ENCODE data around the gene MAD1L1.
"Not testable (repeated sequence)": the region's sequence is repeated elsewhere in the genome, so short reads cannot be mapped to it uniquely, and the experiment has no call there.

Gene MAD1L1

DNA sequence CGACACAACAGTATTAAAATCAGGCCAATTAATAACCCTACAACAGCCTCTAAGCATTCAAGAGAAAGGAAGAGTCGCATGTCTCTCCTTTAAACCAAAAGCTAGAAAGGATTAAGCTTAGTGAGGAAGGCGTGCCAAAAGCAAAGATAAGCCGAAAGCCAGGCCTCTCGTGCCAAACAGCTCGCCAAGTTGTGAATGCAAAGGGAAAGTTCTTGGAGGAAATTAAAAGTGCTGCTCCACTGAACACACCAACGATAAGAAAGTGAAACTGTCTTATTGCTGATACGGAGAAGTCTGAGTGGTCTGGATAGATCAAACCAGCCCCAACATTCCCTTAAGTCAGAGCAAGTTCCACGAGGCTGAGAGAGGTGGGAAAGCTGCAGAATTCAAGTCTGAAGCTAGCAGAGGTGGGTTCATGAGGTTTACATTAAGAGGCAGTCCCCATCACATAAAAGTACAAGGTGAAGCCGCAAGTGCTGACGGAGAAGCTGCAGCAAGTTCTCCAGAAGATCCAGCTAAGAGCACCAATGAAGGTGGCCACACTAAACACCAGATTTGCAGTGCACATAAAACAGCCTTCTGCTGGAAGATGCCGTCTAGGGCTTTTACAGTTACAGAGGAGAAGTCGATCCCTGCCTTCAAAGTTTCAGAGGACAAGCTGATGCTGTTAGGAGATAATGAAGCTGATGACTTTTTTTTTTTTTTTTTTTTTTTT is 194.8 kb downstream of the MAD1L1 start:
- no peak for DNase-seq

DNA sequence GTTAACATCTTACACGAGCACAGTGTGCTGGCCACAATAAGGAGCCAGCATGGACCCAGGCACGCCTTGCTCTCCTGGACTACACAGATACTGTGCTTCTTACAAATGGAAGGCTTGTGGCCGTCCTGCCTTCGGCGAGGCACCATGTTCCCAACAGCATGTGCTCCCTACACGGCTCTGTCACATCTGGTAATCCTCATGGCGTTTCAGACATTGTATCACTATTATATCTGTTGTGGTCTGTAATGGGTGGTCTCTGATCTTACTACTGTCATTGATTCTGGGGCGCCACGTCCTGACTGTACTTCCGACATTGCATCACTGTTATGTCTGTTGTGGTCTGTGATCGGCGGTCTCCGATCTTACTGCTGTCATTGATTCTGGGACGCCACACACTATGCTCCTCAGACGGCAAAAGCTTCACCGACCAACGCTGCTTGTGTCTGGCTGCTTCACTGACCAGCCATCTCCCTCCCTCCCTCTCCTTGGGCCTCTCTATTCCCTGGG is 195.4 kb downstream of the MAD1L1 start:
- no peak for DNase-seq

GRCh38 chr7:2036786-2037185 is 196.0 kb downstream of the MAD1L1 start:
- no peak for DNase-seq

- not testable (repeated sequence) for DNase-seq
Measured at GRCh38 chr7:2036201-2036600, 196.5 kb downstream of the MAD1L1 start.

DNA sequence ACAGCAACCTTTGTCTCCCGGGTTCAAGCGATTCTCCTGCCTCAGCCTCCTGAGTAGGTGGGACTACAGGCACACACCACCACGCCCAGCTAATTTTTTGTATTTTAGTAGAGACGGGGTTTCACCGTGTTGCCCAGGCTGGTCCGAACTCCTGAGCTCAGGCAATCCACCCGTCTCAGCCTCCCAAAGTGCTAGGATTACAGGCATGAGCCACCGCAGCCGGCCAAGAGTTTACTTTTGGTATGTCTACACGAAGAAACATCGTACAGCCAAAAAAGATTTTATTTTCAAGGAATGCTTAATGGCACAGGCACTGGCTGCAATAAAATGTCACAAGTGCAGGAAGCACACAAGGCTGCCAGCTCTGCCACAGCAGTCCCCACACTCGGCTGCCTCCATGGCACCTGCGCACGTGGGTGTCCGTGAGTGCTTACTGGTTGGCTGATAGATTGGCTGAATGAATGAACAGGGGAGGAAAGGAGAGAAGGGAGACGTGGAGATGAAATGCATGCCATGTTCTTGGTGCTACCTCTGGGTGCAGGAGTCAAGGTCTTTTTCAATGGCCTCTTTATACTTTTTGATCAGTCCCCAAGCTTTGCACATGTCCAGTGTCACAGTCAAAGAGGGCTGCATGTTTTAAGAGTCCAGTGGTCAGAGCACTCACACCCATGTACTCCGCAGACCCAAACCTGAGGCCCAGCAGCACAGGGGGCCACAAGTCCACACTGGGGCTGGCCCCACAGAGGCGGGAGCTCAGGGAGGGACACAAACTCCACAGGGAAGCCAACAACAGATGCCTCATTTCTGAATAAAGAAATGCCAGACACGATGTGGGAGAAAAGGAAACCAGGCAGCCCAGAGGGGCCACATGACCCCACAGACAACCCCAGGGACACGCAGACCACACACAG is 198.2 kb downstream of the MAD1L1 start:
- DNase-seq: no peak

DNA sequence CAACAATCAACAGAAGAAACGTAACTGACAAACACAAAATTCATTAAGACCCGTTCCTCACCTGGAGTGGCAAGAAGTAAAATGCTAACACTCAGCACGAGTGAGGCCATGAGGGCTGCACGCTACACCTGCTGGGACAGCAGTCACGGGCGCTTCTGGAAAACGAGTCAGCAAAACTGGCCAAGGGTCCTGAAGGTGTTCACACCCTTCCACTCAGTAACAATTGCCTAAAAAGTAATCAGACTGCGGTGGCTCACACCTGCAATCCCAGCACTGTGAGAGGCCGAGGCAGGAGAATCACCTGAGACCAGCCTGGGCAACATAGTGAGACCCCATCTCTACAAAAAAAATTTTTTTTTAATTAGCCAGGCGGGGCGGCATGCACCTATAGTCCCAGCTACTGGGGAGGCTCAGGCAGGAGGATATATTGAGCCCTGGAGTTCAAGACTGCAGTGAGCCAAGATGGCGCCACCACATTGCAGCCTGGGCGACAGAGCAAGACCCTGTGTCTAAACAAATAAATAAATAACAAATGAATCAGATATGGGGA is 199.1 kb downstream of the MAD1L1 start:
- DNase-seq: no peak

DNA sequence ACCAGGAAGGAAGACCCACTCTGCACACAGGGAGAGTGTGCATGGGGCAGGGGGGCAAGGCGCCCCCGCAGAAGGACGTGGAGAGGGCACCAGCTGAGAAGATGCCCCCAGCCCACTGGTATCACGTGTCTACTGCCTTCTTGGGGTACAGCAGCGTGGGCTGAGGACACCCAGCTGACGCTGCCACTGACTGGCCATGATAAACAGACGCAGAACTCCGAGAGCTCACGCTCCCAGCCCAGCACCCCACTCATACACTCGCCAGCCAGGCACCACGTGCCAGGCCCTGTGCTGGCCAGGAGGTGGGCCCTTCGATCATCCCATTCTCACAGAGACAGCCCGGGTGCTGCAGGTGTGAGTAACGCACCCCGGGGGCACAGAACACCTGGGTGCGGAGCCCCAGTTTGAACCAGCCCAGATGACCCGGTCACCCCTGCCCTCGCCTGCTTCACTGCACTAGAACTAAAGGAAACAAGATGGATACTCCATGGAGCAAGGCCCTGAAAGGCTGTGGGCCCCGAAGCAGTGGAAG is 199.8 kb downstream of the MAD1L1 start:
- DNase-seq: no peak

DNA sequence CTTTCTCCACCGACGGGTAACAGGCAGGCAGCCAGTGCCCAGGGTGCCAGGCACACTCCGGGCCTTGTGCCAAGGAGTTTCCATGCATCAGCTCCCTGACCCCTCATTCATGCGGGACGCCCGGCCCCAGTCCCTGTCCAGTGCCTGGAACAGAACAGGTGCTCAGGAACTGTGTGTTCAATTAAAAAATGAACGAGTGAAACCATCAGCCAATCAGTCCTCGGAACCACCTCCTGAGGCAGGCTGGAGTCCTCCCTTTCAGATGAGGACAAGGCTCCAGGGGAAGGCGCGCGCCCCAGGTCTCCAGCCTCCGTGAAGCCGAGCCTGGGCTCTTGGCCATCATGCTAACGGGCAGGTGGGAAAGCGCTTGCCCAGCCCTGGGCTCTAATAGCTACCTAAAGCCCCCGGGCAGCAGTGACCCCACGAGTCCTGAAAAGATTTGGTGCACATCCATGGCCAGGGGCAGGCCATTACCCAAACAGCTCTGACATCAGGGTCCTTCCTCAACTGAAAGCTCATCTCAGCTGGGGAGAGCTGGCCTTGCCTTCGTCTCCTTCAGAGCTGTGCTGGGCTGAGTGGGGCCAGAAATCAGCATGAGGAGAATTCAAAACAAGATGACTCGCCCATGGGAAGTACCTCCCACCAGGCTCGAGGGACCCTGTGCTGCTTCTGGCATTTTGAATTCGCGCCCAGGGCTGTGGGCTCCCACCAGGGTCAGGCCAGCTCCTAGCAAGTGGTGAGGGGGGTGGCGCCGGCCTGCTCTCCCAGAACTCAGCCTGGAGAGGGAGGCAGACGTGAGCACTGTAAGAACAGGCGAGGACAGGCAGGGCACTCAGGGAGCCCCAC is 200.5 kb downstream of the MAD1L1 start:
- no peak for DNase-seq

DNA sequence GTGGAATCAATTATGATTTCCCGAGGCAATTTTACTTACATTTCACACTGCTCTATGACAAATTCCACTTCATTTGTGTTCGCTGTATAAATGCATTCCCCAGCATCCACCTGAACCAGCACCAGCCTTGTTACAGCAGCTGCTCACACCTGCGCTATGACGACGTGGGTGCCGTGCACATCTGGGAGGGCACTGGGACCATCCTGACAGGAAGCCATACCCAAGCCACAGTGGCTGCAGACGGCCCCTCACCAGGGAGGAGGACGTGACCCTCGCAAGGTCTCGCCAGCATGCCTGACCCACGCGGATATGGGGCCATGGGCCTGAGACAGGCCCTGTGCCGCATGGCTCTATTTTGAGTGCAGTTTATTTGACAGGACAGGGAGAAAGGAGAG is 201.3 kb downstream of the MAD1L1 start:
- DNase-seq: no peak

DNA sequence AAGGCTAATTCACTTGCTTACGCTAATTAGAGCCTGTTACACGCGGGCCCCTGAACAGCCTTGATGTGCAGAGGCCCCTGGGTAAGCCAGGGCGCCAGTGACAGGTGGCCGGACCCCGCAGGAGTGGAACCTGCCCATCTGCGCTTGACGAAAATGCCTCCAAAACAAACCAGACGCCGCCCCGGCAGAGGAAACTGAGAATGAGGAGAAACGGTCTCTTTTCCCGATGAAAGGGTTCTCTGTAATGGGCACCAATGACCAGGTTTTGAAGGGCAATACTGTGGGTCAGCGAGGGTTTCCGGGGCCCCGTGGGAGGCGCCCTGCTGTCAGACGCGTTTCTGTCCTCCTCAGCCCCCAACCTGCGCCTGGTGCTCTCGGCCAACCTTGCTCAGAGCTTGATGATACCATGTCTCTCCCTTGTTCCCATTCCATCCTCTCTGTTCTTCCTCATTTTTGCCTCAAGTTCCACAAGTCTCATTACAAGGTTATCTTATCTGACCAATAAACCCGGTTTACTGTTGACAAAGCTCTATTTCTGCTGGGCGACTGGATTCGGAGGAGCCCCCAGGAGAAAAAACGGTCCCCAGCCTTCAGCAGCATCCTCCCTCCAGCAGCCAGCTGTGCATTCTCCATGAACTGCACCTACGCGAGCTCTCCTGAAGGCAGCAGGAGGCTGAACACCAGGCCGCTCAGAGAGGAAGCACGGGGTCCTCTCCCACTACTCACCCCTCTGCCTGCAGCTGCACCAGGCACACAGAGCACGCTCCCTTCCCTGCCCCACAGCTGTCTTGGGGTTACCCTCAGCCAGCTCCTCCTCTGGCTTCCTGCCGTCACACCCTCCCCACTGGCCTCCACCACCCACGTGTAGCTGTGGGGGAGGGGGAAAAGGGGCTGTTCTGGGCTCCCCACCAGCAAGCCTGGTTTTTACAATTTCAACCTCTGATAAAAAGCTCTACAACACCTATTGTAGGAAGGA is 202.0 kb downstream of the MAD1L1 start:
- DNase-seq: no peak

- no peak for DNase-seq
Measured at GRCh38 chr7:2029936-2030335, 202.8 kb downstream of the MAD1L1 start.

GRCh38 chr7:2029211-2029905 is 203.4 kb downstream of the MAD1L1 start:
- DNase-seq: no peak

DNA sequence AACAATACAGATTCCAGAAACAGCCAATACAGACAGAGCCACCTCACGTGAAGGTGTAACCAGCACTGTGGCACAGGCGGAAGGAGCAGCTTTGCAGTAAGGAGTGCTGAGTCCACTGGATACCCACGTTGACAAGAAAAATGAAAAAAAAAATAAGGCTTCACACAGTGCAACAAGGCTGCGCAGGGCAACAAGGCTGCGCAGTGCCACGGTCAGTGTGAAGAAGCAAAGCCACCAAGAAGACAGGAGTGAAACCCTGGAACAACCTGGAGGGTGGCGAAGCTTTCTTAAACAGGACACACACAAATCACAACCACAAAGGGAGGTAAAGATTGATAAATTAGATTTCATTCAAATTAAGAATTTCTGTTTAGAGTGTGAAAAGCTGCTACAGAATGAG is 204.0 kb downstream of the MAD1L1 start:
- no peak for DNase-seq

- DNase-seq: no peak
Measured at GRCh38 chr7:2025188-2025587, 207.6 kb downstream of the MAD1L1 start.

DNA sequence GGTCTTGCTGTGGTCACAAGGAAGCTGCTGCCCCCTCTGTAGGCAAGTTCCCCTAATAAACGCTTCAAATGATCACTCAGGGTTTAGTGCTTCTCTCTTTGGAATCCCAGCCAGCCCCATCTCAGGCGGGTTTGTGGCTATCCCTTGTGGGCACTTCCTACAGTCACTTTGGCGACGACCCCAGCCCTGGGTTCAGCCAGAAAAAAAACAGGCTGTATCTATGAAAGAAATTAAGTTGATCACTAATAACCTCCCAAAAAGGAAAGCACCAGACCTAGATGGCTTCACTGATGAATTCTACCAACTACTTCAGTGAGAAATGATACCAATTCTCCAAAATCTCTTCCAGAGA is 208.2 kb downstream of the MAD1L1 start:
- no peak for DNase-seq

DNA sequence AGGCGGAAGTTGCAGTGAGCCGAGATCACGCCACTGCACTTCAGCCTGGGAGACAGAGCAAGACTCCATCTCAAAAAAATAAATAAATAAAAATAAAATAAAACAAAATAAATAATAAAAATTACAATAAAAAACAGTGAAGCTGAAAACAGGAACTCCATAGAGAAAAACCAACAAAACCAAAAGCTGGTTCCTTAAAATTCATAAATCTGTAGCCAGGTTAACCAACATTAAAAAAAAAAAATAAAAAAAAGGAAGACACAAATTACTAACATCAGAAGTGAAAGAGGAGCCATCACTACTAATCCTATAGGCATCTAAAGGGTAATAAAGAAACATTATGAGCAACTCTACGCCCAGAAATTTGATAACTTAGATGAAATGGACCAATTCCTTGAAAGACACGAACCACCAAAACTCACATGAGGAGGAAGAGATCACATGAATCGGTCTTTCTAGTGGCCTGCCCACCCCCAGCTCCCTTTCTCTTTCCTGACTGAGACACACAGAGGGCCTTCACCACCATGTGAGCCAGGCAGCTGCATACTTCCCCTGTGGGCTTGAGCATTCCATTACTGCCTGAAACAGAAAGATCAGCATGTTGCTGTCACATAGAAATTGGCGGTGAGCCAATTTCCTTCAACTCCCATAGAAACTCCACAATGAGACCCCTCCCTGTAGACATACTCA is 208.7 kb downstream of the MAD1L1 start:
- no peak for DNase-seq

DNA sequence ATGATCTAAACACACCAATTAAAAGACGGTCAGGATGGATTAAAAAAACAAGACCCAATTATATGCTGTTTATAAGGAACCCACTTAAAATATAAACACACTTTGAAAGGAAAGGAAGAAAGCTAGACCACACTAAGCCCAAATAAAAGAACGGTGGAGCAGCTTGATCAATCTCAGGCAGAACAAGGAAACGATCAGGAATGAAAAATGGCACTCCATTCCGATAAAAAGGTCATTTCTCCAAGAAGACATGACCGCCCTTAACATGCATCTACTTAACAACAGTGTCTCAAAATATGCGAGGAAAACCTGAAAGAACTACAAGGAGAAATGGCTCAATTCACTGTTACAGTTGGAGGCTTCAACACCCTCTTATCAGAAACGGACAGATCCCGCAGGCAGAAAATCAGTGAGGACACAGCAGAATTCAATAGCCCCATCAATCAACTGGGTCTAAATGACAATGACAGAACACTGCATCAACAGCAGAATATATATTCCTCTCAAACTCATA is 210.0 kb downstream of the MAD1L1 start:
- no peak for DNase-seq

DNA sequence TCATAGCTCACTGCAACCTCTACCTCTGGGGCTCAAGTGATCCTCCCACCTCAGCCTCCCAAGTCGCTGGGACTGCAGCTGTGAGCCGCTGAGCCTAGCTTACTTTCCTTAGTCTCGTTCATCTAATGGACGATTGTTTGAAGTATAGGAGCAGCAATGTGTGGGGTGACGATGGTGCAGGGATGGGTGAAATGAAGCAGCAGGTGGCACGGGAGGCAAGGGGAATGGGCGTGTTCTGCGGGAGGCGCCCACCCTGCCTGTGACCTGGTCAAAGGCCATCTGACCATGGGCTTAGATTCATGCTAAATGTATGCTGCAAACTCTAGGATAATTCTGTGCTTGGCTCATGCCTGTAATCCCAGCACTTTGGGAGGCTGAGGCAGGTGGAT is 210.7 kb downstream of the MAD1L1 start:
- no peak for DNase-seq

GRCh38 chr7:2019711-2020511 is 212.8 kb downstream of the MAD1L1 start:
- DNase-seq: no peak

All from NCI-H1417 treated with DMSO at 0.1 percent for 48 hours (cell line).